ENCODE results near the gene RBMS3.

DNA sequence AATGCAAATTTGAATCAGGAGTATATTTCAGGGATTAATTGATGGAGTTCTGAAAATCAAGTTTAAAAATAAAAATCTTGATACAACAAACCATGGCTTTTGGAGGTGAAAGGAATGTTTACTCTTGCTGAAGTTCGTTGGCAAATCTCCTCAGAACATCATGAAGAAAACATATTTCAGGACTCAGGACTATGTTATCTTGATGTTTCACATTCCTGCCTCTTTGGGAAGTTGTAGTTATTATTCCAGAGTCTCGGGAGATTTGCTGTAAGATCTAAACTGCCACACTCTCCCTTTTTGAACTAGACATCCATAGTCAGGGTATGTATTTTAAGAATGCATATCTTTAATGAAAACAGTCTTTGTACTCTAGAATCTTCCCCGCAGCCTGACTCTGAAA is 271.2 kb downstream of the RBMS3 start:
- TF ChIP-seq CTCF (IDR thresholded peaks at IDR 0.05) (no peak), POLR2A (IDR thresholded peaks at IDR 0.05) (no peak)

All from thyroid gland (tissue), 4 donors.